SK-N-MC (cell line): ENCODE results near the gene FNIP2.

Source experiments
- DNase-seq: peaks from one replicate; pipeline ENCODE4 v3.0.0-alpha.2; 2011; ENCODE audit warnings: low read depth, low spot score
- H3K27ac ChIP-seq: fragments of 200-600 bp; sonication (generic); 2 replicates; pipeline ENCODE4 v1.5.1; 2016; ENCODE audit warnings: mixed run types
- H3K36me3 ChIP-seq: fragments of 200-600 bp; sonication (generic); 2 replicates; pipeline ENCODE4 v1.6.1; 2017; ENCODE audit warnings: antibody characterized with exemption, low read length, mixed read lengths; ENCODE audit not compliant: insufficient read depth
- H3K4me3 ChIP-seq: fragments of 200-600 bp; sonication (generic); 2 replicates; pipeline ENCODE4 v1.5.1; 2016
- H3K9ac ChIP-seq: fragments of 200-600 bp; sonication (generic); 2 replicates; pipeline ENCODE4 v1.8.0; 2017; ENCODE audit warnings: mixed run types, mixed read lengths; ENCODE audit not compliant: insufficient read length
- H3K9me3 ChIP-seq: fragments of 200-600 bp; sonication (generic); 2 replicates; pipeline ENCODE4 v1.6.1; 2017; ENCODE audit warnings: low read depth, mild to moderate bottlenecking, antibody characterized with exemption, low read length, moderate library complexity, mixed read lengths
- EZH2 ChIP-seq: fragments of 200-600 bp; sonication (generic); IDR thresholded peaks from one replicate; pipeline ENCODE4 v1.6.1; 2017; ENCODE audit warnings: antibody characterized with exemption
- FOXP2 ChIP-seq: optimal IDR thresholded peaks from 2 replicates; pipeline ENCODE3; 2011; ENCODE audit warnings: mild to moderate bottlenecking, moderate library complexity; ENCODE audit not compliant: insufficient read depth; ENCODE audit errors: extremely low read length, control extremely low read depth
- POLR2AphosphoS5 ChIP-seq: IDR thresholded peaks from 2 replicates; pipeline ENCODE4 v1.6.1; 2012; ENCODE audit warnings: mild to moderate bottlenecking, low read depth, low read length, borderline replicate concordance

Gene FNIP2

GRCh38 chr4:158796370-158797140, 27.7 kb downstream of the FNIP2 start:
- TF ChIP-seq POLR2AphosphoS5 (no peak), FOXP2 (no peak), EZH2 (no peak)
- H3K4me3 ChIP-seq: no peak overlapping the region
- H3K27ac ChIP-seq: no peak overlapping the region
- DNase-seq: no peak
- no peaks in the 10 kb centered on the region for H3K9me3 ChIP-seq
- no peaks in the 10 kb centered on the region for H3K36me3 ChIP-seq
- no peak overlapping the region for H3K9ac ChIP-seq

GRCh38 chr4:158798062-158798461, 29.2 kb downstream of the FNIP2 start:
- no peak overlapping the region for H3K27ac ChIP-seq
- no peaks in the 10 kb centered on the region for H3K9me3 ChIP-seq
- no peak overlapping the region for H3K4me3 ChIP-seq
- H3K9ac ChIP-seq: no peak overlapping the region
- TF ChIP-seq POLR2AphosphoS5 (no peak), EZH2 (no peak), FOXP2 (no peak)
- DNase-seq: no peak
- H3K36me3 ChIP-seq: no peaks in the 10 kb centered on the region

- DNase-seq: no peak
- no peak overlapping the region for H3K9ac ChIP-seq
- TF ChIP-seq FOXP2 (no peak), POLR2AphosphoS5 (no peak), EZH2 (no peak)
Observed at GRCh38 chr4:158799013-158799770, 30.4 kb downstream of the FNIP2 start.

GRCh38 chr4:158799856-158800255, 31.0 kb downstream of the FNIP2 start:
- Histone ChIP-seq H3K9me3 (no peaks in the 10 kb centered on the region), H3K36me3 (no peaks in the 10 kb centered on the region), H3K9ac (no peak overlapping the region), H3K4me3 (no peak overlapping the region), H3K27ac (no peak overlapping the region)
- no peak for DNase-seq
- TF ChIP-seq FOXP2: no peak
- no peak for TF ChIP-seq POLR2AphosphoS5
- no peak for TF ChIP-seq EZH2

More at GRCh38 chr4:158799013-158799770, 30.4 kb downstream of the FNIP2 start:
- H3K9me3 ChIP-seq: no peaks in the 10 kb centered on the region
- no peak overlapping the region for H3K27ac ChIP-seq
- no peak overlapping the region for H3K4me3 ChIP-seq
- H3K36me3 ChIP-seq: no peaks in the 10 kb centered on the region

- no peak overlapping the region for H3K9ac ChIP-seq
- TF ChIP-seq EZH2 (no peak), POLR2AphosphoS5 (no peak), FOXP2 (no peak)
- H3K27ac ChIP-seq: no peak overlapping the region
- DNase-seq: no peak
- H3K9me3 ChIP-seq: no peaks in the 10 kb centered on the region
- H3K36me3 ChIP-seq: no peaks in the 10 kb centered on the region
- no peak overlapping the region for H3K4me3 ChIP-seq
Observed at GRCh38 chr4:158801066-158801465, 32.2 kb downstream of the FNIP2 start.

GRCh38 chr4:158801677-158802076, 32.9 kb downstream of the FNIP2 start:
- H3K36me3 ChIP-seq: no peaks in the 10 kb centered on the region
- H3K27ac ChIP-seq: no peak overlapping the region
- no peak for DNase-seq
- no peaks in the 10 kb centered on the region for H3K9me3 ChIP-seq
- no peak overlapping the region for H3K4me3 ChIP-seq
- TF ChIP-seq FOXP2: no peak
- TF ChIP-seq POLR2AphosphoS5: no peak
- TF ChIP-seq EZH2: no peak
- H3K9ac ChIP-seq: no peak overlapping the region

- H3K27ac ChIP-seq: no peak overlapping the region
- no peaks in the 10 kb centered on the region for H3K36me3 ChIP-seq
- H3K9me3 ChIP-seq: no peaks in the 10 kb centered on the region
- no peak for DNase-seq
- H3K4me3 ChIP-seq: no peak overlapping the region
- TF ChIP-seq EZH2 (no peak), FOXP2 (no peak), POLR2AphosphoS5 (no peak)
- no peak overlapping the region for H3K9ac ChIP-seq
Observed at GRCh38 chr4:158802914-158803313, 34.1 kb downstream of the FNIP2 start.

GRCh38 chr4:158805635-158806471, 37.0 kb downstream of the FNIP2 start:
- H3K36me3 ChIP-seq: no peaks in the 10 kb centered on the region
- no peak for DNase-seq
- no peaks in the 10 kb centered on the region for H3K9me3 ChIP-seq
- H3K27ac ChIP-seq: no peak overlapping the region
- H3K4me3 ChIP-seq: no peak overlapping the region
- no peak overlapping the region for H3K9ac ChIP-seq
- TF ChIP-seq EZH2 (no peak), FOXP2 (no peak), POLR2AphosphoS5 (no peak)
